B cell (primary cell): Measurements from ENCODE around the gene PDGFC. TPM values are rescaled to one million over a fixed set of nuclear protein-coding genes. Genes with fewer than 3 reads are reported as not detected.

ENCODE experiments used
- ATAC-seq: fragments of 200-7000 bp; cut with Tn5 transposase; one replicate; pipeline ENCODE4 v1.10.0; 2021; ENCODE audit warnings: low read depth, mild to moderate bottlenecking, moderate number of reproducible peaks, moderate library complexity
- CTCF ChIA-PET: fragments of 350-600 bp; sonication (Branson Sonifier 250); formaldehyde crosslinking; loops from one replicate; lab custom pipeline; 2021; ENCODE audit warnings: antibody characterized with exemption, inconsistent platforms; lab: Charles Lee
- POLR2A ChIA-PET: fragments of 350-600 bp; sonication (Branson Sonifier 250); formaldehyde crosslinking; loops from one replicate; lab custom pipeline; 2021; ENCODE audit warnings: antibody characterized with exemption; lab: Charles Lee
- DNase-seq: peaks from one replicate; pipeline ENCODE4 v3.0.0; 2013
- H2AFZ ChIP-seq: 2 replicates; pipeline ENCODE4 v1.6.1; 2012; ENCODE audit warnings: mild to moderate bottlenecking, low read depth, low read length; ENCODE audit not compliant: insufficient read depth, poor library complexity, severe bottlenecking
- H3K27ac ChIP-seq, 2 donors: 1 replicate in 1 of 2; 2 replicates in 1 of 2; pipeline ENCODE4 v1.5.1; 2012 to 2013; ENCODE audit warnings: low read length in 2 of 2, mild to moderate bottlenecking in 2 of 2, moderate library complexity in 1 of 2
- H3K27me3 ChIP-seq, 4 experiments: fragments of 200-600 bp in 1 of 4; sonication (generic) in 1 of 4; replicated peaks in 1 of 4; 1 replicate in 2 of 4; 2 replicates in 2 of 4; pipeline versions ENCODE4 v1.6.1 to v1.7.0; 2013 to 2016; ENCODE audit warnings: low read length in 3 of 4, mild to moderate bottlenecking in 2 of 4, mixed read lengths in 1 of 4, moderate library complexity in 1 of 4; ENCODE audit not compliant: insufficient read depth in 4 of 4, control insufficient read depth in 3 of 4; ENCODE audit errors: control extremely low read depth in 1 of 4
- H3K36me3 ChIP-seq, 2 experiments: replicated peaks in 1 of 2; 1 replicate in 1 of 2; 2 replicates in 1 of 2; pipeline versions ENCODE4 v1.6.1 to v1.7.1; 2013; ENCODE audit warnings: low read length in 1 of 2; ENCODE audit not compliant: insufficient read depth in 2 of 2, control insufficient read depth in 1 of 2; ENCODE audit errors: control extremely low read depth in 1 of 2, extremely low read depth in 1 of 2
- H3K4me1 ChIP-seq, 2 donors: fragments of 200-600 bp in 1 of 2; sonication (generic) in 1 of 2; 1 replicate in 1 of 2; 2 replicates in 1 of 2; pipeline versions ENCODE4 v1.5.1 to v1.6.1; 2013 to 2017; ENCODE audit warnings: low read length in 2 of 2; ENCODE audit not compliant: control insufficient read depth in 2 of 2, insufficient read depth in 2 of 2
- H3K4me2 ChIP-seq: replicated peaks from 2 replicates; pipeline ENCODE3; 2012; ENCODE audit warnings: mild to moderate bottlenecking, low read depth, low read length; ENCODE audit not compliant: poor library complexity, severe bottlenecking
- H3K4me3 ChIP-seq, 5 experiments: fragments of 200-600 bp in 1 of 5; sonication (generic) in 1 of 5; 1 replicate in 3 of 5; 2 replicates in 2 of 5; pipeline versions ENCODE4 v1.5.1 to v1.7.0; 2011 to 2016; ENCODE audit warnings: low read length in 4 of 5, mild to moderate bottlenecking in 4 of 5, low read depth in 2 of 5, control low read depth in 1 of 5, moderate library complexity in 1 of 5; ENCODE audit not compliant: insufficient read depth in 1 of 5; ENCODE audit errors: control extremely low read depth in 1 of 5, extremely low read depth in 1 of 5
- H3K79me2 ChIP-seq: fragments of 200-600 bp; sonication (generic); one replicate; pipeline ENCODE4 v1.6.0; 2016; ENCODE audit warnings: low read length; ENCODE audit not compliant: control insufficient read depth, insufficient read depth
- H3K9ac ChIP-seq: fragments of 200-600 bp; sonication (generic); 2 replicates; pipeline ENCODE4 v1.6.1; 2017; ENCODE audit warnings: mild to moderate bottlenecking, low read length, moderate library complexity
- H3K9me3 ChIP-seq, 3 donors: one replicate each; pipeline versions ENCODE4 v1.6.1 to v1.7.1; 2013; ENCODE audit warnings: low read length in 2 of 3; ENCODE audit not compliant: control insufficient read depth in 2 of 3, insufficient read depth in 1 of 3; ENCODE audit errors: control extremely low read depth in 1 of 3
- H4K20me1 ChIP-seq: 2 replicates; pipeline ENCODE4 v1.6.0; 2012; ENCODE audit warnings: mild to moderate bottlenecking, low read length; ENCODE audit not compliant: insufficient read depth, control insufficient read depth, poor library complexity, severe bottlenecking
- H3K27ac Mint-ChIP-seq: one replicate; pipeline ENCODE4 v1.8.0; 2021; ENCODE audit warnings: mixed read lengths
- H3K27me3 Mint-ChIP-seq: one replicate; pipeline ENCODE4 v1.8.0; 2021; ENCODE audit warnings: mixed read lengths
- H3K4me1 Mint-ChIP-seq: one replicate; pipeline ENCODE4 v1.8.0; 2021; ENCODE audit warnings: mixed read lengths
- H3K4me3 Mint-ChIP-seq: one replicate; pipeline ENCODE4 v1.8.0; 2021; ENCODE audit warnings: mixed read lengths
- H3K9me3 Mint-ChIP-seq: one replicate; pipeline ENCODE4 v1.8.0; 2022; ENCODE audit warnings: mixed read lengths; ENCODE audit not compliant: insufficient read depth
- EZH2 ChIP-seq: IDR thresholded peaks from 2 replicates; pipeline ENCODE4 v1.6.1; 2012; ENCODE audit warnings: borderline replicate concordance, low read depth, mild to moderate bottlenecking, moderate library complexity, low read length; ENCODE audit not compliant: insufficient read depth, poor library complexity, severe bottlenecking
- WGBS: methylation state at CpG from one replicate; pipeline ENCODE4 v1.1.5; 2013; ENCODE audit warnings: missing lambda C conversion rate; ENCODE audit not compliant: insufficient coverage; 5-methylcytosine and 5-hydroxymethylcytosine counted together
- intact Hi-C: fragments of 100-400 bp; cut with micrococcal nuclease; formaldehyde crosslinking; loops from one replicate; pipeline ENCODE4 v1.10.0; 2022
- polyA plus RNA-seq: library from polyadenylated mRNA; depleted of rRNA; stranded (reverse); fragments of >200 nt; gene quantifications from 2 replicates; pipeline ENCODE4 v1.2.3, GENCODE V29; 2012
- total RNA-seq, 2 donors: library from RNA; stranded (reverse); fragments of 120-200 nt in 1 of 2; gene quantifications; 1 replicate in 1 of 2; 2 replicates in 1 of 2; pipeline versions ENCODE4 v1.2.3 to v1.2.4, GENCODE V29; 2013 to 2022
- TF ChIP-seq, protein P1 (sequence below): fragments of 200-600 bp; IDR thresholded peaks from one replicate; pipeline ENCODE4 v1.8.0; 2022; ENCODE audit warnings: antibody characterized with exemption, mild to moderate bottlenecking

Gene PDGFC
- total and polyA plus RNA-seq, 2 donors (not counting 1 experiment from before 2014, with no cell fraction given) = 0.10 TPM; not detected in 1

DNA sequence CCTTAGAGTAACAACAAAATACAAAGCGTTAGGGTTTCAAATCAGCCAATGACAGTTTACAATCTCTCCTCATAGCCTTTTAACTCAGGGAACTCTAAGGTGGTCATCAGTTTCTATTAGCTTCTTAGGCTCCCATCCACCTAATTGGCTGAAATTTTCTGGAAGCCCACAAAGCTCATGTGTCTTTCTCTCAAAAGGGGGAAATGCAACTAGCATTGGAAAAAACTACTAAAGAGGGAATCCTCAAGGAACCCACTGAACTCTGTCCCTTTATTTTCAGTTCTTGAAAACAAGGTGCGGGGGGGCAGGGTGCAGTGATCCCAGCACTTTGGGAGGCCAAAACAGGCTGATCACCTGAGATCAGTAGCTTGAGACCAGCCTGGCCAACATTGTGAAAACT is 56.4 kb downstream of the PDGFC start:
- no peak overlapping the region for H2AFZ ChIP-seq
- CTCF ChIA-PET = no interaction called here
- no peaks in the 10 kb centered on the region for H3K27me3 ChIP-seq
- no peak overlapping the region for H3K4me2 ChIP-seq
- H3K9me3 ChIP-seq = peaks cover 0 to 3% (median 0%) of the 10 kb centered on the region in 3 donors
- no peaks in the 10 kb centered on the region for H3K4me1 ChIP-seq
- ATAC-seq = no peak
- Mint-ChIP-seq H3K27ac (no peak overlapping the region), H3K9me3 (peaks cover 2% of the 10 kb centered on the region), H3K4me3 (no peak overlapping the region), H3K27me3 (no peaks in the 10 kb centered on the region), H3K4me1 (no peaks in the 10 kb centered on the region)
- no peaks in the 10 kb centered on the region for H4K20me1 ChIP-seq
- H3K4me3 ChIP-seq = no peak overlapping the region
- WGBS = 100% methylated on average over 2 of the region's 2 CpGs
- POLR2A ChIA-PET = no interaction called here
- no peak for DNase-seq
- no peaks in the 10 kb centered on the region for H3K79me2 ChIP-seq
- H3K9ac ChIP-seq = no peak overlapping the region
- H3K27ac ChIP-seq = no peak overlapping the region
- TF ChIP-seq EZH2 = no peak
- TF ChIP-seq, protein P1, sequence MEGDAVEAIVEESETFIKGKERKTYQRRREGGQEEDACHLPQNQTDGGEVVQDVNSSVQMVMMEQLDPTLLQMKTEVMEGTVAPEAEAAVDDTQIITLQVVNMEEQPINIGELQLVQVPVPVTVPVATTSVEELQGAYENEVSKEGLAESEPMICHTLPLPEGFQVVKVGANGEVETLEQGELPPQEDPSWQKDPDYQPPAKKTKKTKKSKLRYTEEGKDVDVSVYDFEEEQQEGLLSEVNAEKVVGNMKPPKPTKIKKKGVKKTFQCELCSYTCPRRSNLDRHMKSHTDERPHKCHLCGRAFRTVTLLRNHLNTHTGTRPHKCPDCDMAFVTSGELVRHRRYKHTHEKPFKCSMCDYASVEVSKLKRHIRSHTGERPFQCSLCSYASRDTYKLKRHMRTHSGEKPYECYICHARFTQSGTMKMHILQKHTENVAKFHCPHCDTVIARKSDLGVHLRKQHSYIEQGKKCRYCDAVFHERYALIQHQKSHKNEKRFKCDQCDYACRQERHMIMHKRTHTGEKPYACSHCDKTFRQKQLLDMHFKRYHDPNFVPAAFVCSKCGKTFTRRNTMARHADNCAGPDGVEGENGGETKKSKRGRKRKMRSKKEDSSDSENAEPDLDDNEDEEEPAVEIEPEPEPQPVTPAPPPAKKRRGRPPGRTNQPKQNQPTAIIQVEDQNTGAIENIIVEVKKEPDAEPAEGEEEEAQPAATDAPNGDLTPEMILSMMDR = no peak
- intact Hi-C loops = no loop called here
- no peaks in the 10 kb centered on the region for H3K36me3 ChIP-seq

DNA sequence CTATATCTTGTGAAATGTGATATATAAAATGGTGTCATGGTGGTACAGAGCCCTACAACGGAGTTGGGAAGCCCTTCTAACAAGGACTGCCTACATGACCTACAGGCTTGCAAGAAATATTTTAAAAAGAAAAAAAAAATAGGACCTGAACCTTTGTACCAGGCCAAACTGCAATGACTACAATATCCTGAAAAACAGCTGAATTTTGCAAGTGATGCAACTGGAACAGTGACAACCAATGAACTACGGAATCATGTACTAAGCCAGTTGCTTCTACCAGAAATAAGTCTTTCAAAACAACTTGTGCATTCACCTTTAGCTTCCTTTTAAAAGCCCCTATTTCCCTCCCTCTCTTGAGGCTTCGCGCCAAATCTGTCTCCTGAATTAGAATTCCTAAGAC is 58.4 kb downstream of the PDGFC start:
- ChIA-PET POLR2A (no interaction called here), CTCF (no interaction called here)
- Histone ChIP-seq H3K9me3 (peaks cover 0 to 3% (median 0%) of the 10 kb centered on the region in 3 donors), H3K9ac (no peak overlapping the region), H3K79me2 (no peaks in the 10 kb centered on the region), H3K4me3 (no peak overlapping the region), H3K27me3 (no peaks in the 10 kb centered on the region), H4K20me1 (no peaks in the 10 kb centered on the region), H2AFZ (no peak overlapping the region), H3K4me2 (no peak overlapping the region), H3K27ac (no peak overlapping the region), H3K36me3 (no peaks in the 10 kb centered on the region), H3K4me1 (no peaks in the 10 kb centered on the region)
- 94% methylated on average over 3 of the region's 4 CpGs for WGBS
- no peak overlapping the region for H3K27ac Mint-ChIP-seq
- H3K27me3 Mint-ChIP-seq = no peaks in the 10 kb centered on the region
- no peaks in the 10 kb centered on the region for H3K4me1 Mint-ChIP-seq
- no peak for DNase-seq
- intact Hi-C loops = no loop called here
- no peak overlapping the region for H3K4me3 Mint-ChIP-seq
- ATAC-seq = no peak
- H3K9me3 Mint-ChIP-seq = peaks cover 2% of the 10 kb centered on the region
- TF ChIP-seq, protein P1 = no peak
- TF ChIP-seq EZH2 = no peak
